Measurements from ENCODE around the gene ANKRD33B.
"Not testable (repeated sequence)": the region's sequence is repeated elsewhere in the genome, so short reads cannot be mapped to it uniquely, and the experiment has no call there.

ANKRD33B gene

GRCh38 chr5:10538103-10538788, 25.6 kb upstream of the ANKRD33B start:
- FAIRE-seq, result no peak

GRCh38 chr5:10538789-10539686, 24.8 kb upstream of the ANKRD33B start:
- no peak for FAIRE-seq

- no peak for FAIRE-seq
These were observed 24.2 kb upstream of the ANKRD33B start for GRCh38 chr5:10539687-10539998.

GRCh38 chr5:10540036-10540544, 23.8 kb upstream of the ANKRD33B start:
- no peak for FAIRE-seq

- FAIRE-seq, result no peak
These were observed 22.8 kb upstream of the ANKRD33B start for GRCh38 chr5:10540951-10541646.

DNA sequence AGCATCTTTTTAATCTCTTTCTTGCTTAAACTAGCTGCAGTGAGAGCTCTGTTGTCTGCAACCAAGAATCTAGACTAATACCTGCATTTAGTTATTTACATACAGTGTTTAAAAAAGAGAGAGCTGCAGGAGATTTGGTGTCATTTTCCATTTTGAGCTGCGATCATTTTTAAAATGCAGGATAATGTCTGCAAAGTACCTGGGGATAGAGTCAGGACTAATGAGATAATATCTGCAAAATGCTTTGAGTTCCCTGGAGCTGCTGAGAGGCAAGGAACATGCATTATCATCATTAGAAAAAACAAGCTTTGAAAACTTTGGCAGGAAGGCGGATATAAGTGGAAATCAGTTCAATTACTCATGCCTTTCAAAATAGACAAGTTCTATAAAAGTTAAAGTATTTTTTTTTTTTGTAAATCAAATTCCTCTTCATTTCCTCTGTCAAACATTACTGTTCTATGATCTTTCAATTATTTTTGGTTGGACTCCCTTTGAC, 21.8 kb upstream of the ANKRD33B start:
- FAIRE-seq, result no peak

GRCh38 chr5:10543585-10544040, 20.3 kb upstream of the ANKRD33B start:
- no peak for FAIRE-seq

- FAIRE-seq, result no peak
These were observed 18.8 kb upstream of the ANKRD33B start for GRCh38 chr5:10545084-10545483.

DNA sequence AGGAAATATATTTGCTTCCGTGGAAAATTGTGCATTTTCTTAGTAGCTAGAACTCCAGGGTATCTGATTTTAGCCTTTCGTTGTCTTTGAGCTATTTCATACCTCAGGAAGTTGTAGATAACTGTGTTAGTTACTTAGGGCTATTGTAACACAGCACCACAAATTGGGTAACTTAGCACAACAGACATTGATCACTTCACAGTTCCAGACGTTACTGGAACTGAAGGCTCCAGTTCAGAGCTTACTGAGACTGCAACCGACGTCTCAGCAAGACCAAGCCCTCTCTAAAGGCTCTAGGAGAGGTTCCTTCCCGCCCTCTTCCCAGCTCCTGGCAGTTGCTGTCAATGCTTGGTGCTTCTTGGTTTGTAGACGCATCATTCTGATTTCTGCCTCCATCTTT, 17.7 kb upstream of the ANKRD33B start:
- no peak for FAIRE-seq

- no peak for FAIRE-seq
These were observed 15.3 kb upstream of the ANKRD33B start for GRCh38 chr5:10548418-10549122.

DNA sequence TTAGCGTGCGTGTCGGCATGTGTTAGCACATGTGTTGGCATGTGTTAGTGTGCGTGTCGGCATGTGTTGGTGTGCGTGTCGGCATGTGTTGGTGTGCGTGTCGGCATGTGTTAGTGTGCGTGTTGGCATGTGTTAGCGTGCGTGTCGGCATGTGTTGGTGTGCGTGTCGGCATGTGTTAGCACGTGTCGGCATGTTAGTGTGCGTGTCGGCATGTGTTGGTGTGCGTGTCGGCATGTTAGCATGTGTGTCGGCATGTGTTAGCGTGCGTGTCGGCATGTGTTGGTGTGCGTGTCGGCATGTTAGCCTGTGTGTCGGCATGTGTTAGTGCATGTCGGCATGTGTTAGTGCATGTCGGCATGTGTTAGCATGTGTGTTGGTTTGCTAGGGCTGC, 14.8 kb upstream of the ANKRD33B start:
- FAIRE-seq, result not testable (repeated sequence)

- no peak for FAIRE-seq
These were observed 13.5 kb upstream of the ANKRD33B start for GRCh38 chr5:10550222-10550995.

- no peak for FAIRE-seq
These were observed 12.1 kb upstream of the ANKRD33B start for GRCh38 chr5:10551782-10552138.

- no peak for FAIRE-seq
These were observed 11.4 kb upstream of the ANKRD33B start for GRCh38 chr5:10552183-10553143.

GRCh38 chr5:10553476-10553875, 10.4 kb upstream of the ANKRD33B start:
- FAIRE-seq, result no peak

DNA sequence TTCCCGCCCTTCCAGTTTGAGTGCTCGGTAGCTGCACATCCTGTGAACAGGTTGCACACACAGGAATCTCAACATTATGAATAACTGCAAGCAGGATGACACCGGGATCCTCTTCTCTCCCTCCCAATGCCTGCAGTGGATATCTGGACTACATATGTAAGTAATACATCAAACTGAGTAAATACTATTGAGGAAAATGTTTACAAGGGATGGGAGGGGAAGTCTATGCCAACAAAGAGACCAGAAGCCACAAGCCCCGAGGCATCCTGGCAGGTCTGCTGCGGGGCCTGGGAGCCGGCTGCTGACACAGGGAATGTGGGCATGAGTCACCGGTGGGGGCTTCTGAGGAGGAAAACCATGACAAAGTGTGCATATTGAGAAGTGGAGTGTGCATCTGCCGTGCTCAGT, 8.6 kb upstream of the ANKRD33B start:
- FAIRE-seq, result no peak

DNA sequence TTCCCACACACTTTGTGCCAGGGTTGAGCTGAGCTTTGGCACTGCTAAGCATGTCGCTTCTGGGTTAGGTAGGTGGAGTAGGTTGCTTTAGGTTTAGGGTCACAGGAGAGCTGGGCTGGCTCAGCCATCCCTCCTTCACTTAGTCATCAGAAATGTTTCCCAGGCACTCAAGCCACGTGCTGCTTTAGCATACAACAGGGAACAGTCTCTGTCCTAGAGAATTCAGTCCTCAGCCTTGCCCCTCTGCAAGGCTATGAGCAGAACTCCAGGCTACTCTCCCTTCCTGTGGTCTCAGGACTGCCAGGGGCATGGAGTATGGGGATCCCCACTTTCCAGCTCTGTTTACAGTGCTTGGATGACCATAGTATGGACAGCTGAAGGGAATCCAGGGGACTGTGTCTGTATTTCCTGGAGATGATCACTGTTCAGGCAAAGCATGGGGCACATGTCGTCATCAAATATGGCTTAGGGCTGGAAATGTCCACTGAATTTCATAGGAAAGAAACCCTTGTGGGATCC, 7.5 kb upstream of the ANKRD33B start:
- no peak for FAIRE-seq

- no peak for FAIRE-seq
These were observed 6.8 kb upstream of the ANKRD33B start for GRCh38 chr5:10556893-10557746.

GRCh38 chr5:10559151-10559550, 4.7 kb upstream of the ANKRD33B start:
- FAIRE-seq, result no peak
